Upper lobe of left lung (tissue), 6 donors: Measurements from ENCODE around the gene AFF1. TPM values are rescaled to one million over a fixed set of nuclear protein-coding genes. Genes with fewer than 3 reads are reported as not detected.

Experiments
- ATAC-seq, 2 donors: fragments of 200-7000 bp; cut with Tn5 transposase; one replicate each; pipeline ENCODE4 v1.9.1; 2022; ENCODE audit warnings: mild to moderate bottlenecking in 2 of 2, moderate library complexity in 2 of 2; ENCODE audit not compliant: low FRiP score in 2 of 2
- DNase-seq, 2 donors: peaks; one replicate each; pipeline ENCODE4 v3.0.0-alpha.2; 2019 to 2020
- H3K27ac ChIP-seq, 4 donors: fragments of 200-600 bp; sonication (generic); one replicate each; pipeline ENCODE4 v1.5.1; 2016 to 2019
- H3K27me3 ChIP-seq, 4 donors: fragments of 200-600 bp; sonication (generic); one replicate each; pipeline ENCODE4 v1.5.1; 2017 to 2019
- H3K36me3 ChIP-seq, 4 donors: fragments of 200-600 bp; sonication (generic); one replicate each; pipeline ENCODE4 v1.5.1; 2016 to 2019
- H3K4me1 ChIP-seq, 4 donors: fragments of 200-600 bp; sonication (generic); one replicate each; pipeline ENCODE4 v1.5.1; 2018 to 2019
- H3K4me3 ChIP-seq, 4 donors: fragments of 200-600 bp; sonication (generic); one replicate each; pipeline ENCODE4 v1.5.1; 2017 to 2019; ENCODE audit warnings: mild to moderate bottlenecking in 2 of 4, moderate library complexity in 1 of 4
- H3K9me3 ChIP-seq, 4 donors: fragments of 200-600 bp; sonication (generic); one replicate each; pipeline ENCODE4 v1.5.1; 2018 to 2019
- EP300 ChIP-seq, 4 donors: sonication (generic); formaldehyde crosslinking; IDR thresholded peaks; one replicate each; pipeline ENCODE4 v1.5.1; 2017; ENCODE audit warnings: antibody characterized with exemption in 4 of 4, control low read depth in 2 of 4
- POLR2A ChIP-seq, 4 donors: fragments of 450-650 bp; IDR thresholded peaks; one replicate each; pipeline ENCODE4 v1.5.1; 2016 to 2017; ENCODE audit warnings: antibody characterized with exemption in 4 of 4, mild to moderate bottlenecking in 2 of 4
- POLR2AphosphoS5 ChIP-seq, 2 donors: sonication (generic); formaldehyde crosslinking; IDR thresholded peaks; one replicate each; pipeline ENCODE4 v1.5.1; 2017; ENCODE audit warnings: antibody characterized with exemption in 2 of 2
- WGBS, 2 donors: methylation state at CpG; one replicate each; pipeline ENCODE4 v1.1.5; 2017 to 2018; 5-methylcytosine and 5-hydroxymethylcytosine counted together
- total RNA-seq, 6 donors: library from RNA; depleted of rRNA in 4 of 6; stranded (reverse); fragments of >200 nt in 4 of 6; gene quantifications; one replicate each; pipeline versions ENCODE4 v1.1.0 to v1.2.1, GENCODE V29; 2016 to 2021
- TF ChIP-seq, protein P1 (sequence below), 6 experiments: fragments of 450-650 bp in 4 of 6; fragments of 200-600 bp in 2 of 6; sonication (generic) in 2 of 6; IDR thresholded peaks; one replicate each; pipeline ENCODE4 v1.5.1; 2016 to 2019; ENCODE audit warnings: antibody characterized with exemption in 6 of 6
- donor health status: DM: no; HTN: no; CAD: no; lungs with moderate emphysema.
- donor health status: DM: no; HTN: yes; CAD: no; lungs with severe emphysema.

AFF1 gene
- total RNA-seq, 6 donors from 2014 or later, result 45.5 to 124 (median 83.9) TPM

DNA sequence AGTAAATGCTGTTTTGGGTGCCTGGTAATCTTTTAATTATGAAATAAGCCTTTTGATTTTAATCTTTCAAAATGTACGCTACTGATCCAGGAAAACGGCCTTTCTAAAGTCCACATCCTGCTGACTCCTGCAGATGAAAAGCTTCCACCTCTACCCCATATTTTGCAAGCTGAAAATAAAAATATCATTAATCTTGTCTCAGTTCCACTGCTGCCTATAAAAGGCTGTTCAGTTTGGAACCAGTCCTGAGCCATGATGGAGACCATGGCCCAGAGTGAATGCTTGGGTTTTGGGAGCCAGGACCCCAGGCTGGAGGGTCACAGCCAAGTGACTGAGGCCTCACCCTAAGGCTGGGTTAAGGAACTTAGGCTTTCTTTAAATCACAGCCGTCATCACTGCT is 110.8 kb downstream of the AFF1 start:
- ATAC-seq (no peak), DNase-seq (no peak)
- H3K4me3 ChIP-seq, result no peak overlapping the region
- H3K27me3 ChIP-seq, result no peaks in the 10 kb centered on the region
- 30 to 34% methylated on average over 3 of the region's 3 CpGs for WGBS, 2 donors
- H3K27ac ChIP-seq, result peak overlapping the region; percentile 56 to 79 (median 70)
- peaks cover 45 to 63% (median 51%) of the 10 kb centered on the region in 4 donors for H3K4me1 ChIP-seq
- no peaks in the 10 kb centered on the region for H3K9me3 ChIP-seq
- TF ChIP-seq POLR2A (IDR thresholded peaks at IDR 0.05) (no peak), POLR2AphosphoS5 (IDR thresholded peaks at IDR 0.05) (no peak), EP300 (IDR thresholded peaks at IDR 0.05) (no peak)
- TF ChIP-seq, protein P1, sequence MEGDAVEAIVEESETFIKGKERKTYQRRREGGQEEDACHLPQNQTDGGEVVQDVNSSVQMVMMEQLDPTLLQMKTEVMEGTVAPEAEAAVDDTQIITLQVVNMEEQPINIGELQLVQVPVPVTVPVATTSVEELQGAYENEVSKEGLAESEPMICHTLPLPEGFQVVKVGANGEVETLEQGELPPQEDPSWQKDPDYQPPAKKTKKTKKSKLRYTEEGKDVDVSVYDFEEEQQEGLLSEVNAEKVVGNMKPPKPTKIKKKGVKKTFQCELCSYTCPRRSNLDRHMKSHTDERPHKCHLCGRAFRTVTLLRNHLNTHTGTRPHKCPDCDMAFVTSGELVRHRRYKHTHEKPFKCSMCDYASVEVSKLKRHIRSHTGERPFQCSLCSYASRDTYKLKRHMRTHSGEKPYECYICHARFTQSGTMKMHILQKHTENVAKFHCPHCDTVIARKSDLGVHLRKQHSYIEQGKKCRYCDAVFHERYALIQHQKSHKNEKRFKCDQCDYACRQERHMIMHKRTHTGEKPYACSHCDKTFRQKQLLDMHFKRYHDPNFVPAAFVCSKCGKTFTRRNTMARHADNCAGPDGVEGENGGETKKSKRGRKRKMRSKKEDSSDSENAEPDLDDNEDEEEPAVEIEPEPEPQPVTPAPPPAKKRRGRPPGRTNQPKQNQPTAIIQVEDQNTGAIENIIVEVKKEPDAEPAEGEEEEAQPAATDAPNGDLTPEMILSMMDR (IDR thresholded peaks at IDR 0.05), result no peak
- peaks cover 6 to 22% (median 11%) of the 10 kb centered on the region in 4 donors for H3K36me3 ChIP-seq

DNA sequence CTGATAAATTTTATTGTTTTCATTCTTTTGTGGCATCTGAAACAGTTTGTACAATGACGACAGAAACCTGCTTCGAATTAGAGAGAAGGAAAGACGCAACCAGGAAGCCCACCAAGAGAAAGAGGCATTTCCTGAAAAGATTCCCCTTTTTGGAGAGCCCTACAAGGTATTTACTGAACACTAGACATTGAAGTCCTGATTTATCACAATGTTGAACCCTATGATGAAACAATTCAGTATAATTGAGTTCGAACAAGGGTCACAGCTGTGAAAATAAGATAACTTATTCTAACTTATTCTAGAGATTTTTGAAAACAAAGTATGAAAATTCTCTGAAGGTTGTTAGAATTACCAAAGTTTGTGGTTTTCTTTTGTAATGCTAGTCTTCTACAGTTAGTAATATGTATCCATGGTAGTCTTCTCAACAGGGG is 111.3 kb downstream of the AFF1 start:
- H3K4me3 ChIP-seq, result no peak overlapping the region
- WGBS, 2 donors, result 24 to 44% methylated on average over 4 of the region's 4 CpGs
- no peaks in the 10 kb centered on the region for H3K9me3 ChIP-seq
- no peak for DNase-seq
- peaks cover 49 to 65% (median 51%) of the 10 kb centered on the region in 4 donors for H3K4me1 ChIP-seq
- H3K27me3 ChIP-seq, result no peaks in the 10 kb centered on the region
- ATAC-seq, result no peak
- H3K36me3 ChIP-seq, result peaks cover 6 to 22% (median 11%) of the 10 kb centered on the region in 4 donors
- peak overlapping the region; percentile 56 to 79 (median 70) for H3K27ac ChIP-seq
- TF ChIP-seq POLR2A (IDR thresholded peaks at IDR 0.05) (no peak), EP300 (IDR thresholded peaks at IDR 0.05) (no peak), POLR2AphosphoS5 (IDR thresholded peaks at IDR 0.05) (no peak)
- TF ChIP-seq, protein P1 (IDR thresholded peaks at IDR 0.05), result no peak

DNA sequence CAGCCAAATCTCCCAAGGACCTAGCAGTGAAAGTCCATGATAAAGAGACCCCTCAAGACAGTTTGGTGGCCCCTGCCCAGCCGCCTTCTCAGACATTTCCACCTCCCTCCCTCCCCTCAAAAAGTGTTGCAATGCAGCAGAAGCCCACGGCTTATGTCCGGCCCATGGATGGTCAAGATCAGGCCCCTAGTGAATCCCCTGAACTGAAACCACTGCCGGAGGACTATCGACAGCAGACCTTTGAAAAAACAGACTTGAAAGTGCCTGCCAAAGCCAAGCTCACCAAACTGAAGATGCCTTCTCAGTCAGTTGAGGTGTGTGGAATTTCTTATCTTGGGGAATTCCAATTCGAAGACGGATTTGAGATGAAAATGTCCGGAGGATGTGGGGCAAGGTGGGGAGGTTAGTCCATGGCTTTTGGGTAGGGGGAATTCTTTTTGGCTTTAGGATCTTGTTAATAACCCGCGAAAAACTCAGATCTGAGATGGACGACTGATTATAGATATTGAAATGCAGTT is 112.5 kb downstream of the AFF1 start:
- no peak for DNase-seq
- ATAC-seq, result no peak
- Histone ChIP-seq H3K4me3 (no peak overlapping the region), H3K9me3 (no peaks in the 10 kb centered on the region), H3K36me3 (peaks cover 6 to 25% (median 11%) of the 10 kb centered on the region in 4 donors), H3K4me1 (peaks cover 47 to 60% (median 50%) of the 10 kb centered on the region in 4 donors), H3K27me3 (no peaks in the 10 kb centered on the region), H3K27ac (peak overlapping the region in 3 of 4 donors; percentile 5 to 79 (median 77))
- whole genome bisulfite sequencing, 2 donors, result 95% methylated on average over 10 to 11 of the region's 11 CpGs
- TF ChIP-seq EP300 (IDR thresholded peaks at IDR 0.05) (no peak), POLR2AphosphoS5 (IDR thresholded peaks at IDR 0.05) (no peak), POLR2A (IDR thresholded peaks at IDR 0.05) (no peak)

DNA sequence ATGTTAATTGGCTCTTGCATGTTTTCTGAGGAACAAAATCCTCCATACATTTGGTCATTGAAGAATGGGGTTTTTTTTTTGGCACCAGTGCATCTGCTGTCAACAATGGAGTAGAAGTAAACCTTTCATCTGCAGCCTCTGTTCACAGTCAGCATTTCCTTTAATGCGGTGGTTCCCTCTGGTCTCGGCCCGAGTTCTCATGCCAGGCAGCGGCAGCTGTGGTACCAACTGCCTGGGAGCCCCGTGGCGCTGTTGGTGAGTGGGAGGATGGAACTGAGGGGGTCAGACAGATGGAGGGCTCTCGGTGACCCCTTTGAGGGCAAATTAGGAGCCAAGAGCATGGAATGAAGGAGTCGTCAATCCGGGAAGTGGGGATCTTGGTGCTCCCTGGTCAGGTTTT is 114.7 kb downstream of the AFF1 start:
- H3K27me3 ChIP-seq, result no peaks in the 10 kb centered on the region
- no peak for ATAC-seq
- no peaks in the 10 kb centered on the region for H3K9me3 ChIP-seq
- H3K4me3 ChIP-seq, result no peak overlapping the region
- WGBS, 2 donors, result 71 to 73% methylated on average over 9 of the region's 9 CpGs
- TF ChIP-seq, protein P1 (IDR thresholded peaks at IDR 0.05), result no peak
- TF ChIP-seq EP300 (IDR thresholded peaks at IDR 0.05), result no peak
- TF ChIP-seq POLR2AphosphoS5 (IDR thresholded peaks at IDR 0.05), result no peak
- TF ChIP-seq POLR2A (IDR thresholded peaks at IDR 0.05), result no peak
- peaks cover 6 to 25% (median 11%) of the 10 kb centered on the region in 4 donors for H3K36me3 ChIP-seq
- H3K4me1 ChIP-seq, result peaks cover 45 to 60% (median 50%) of the 10 kb centered on the region in 4 donors
- peak in 1 of 2 donors; percentile 33 for DNase-seq
- peak overlapping the region in 1 of 4 donors; percentile 35 for H3K27ac ChIP-seq

DNA sequence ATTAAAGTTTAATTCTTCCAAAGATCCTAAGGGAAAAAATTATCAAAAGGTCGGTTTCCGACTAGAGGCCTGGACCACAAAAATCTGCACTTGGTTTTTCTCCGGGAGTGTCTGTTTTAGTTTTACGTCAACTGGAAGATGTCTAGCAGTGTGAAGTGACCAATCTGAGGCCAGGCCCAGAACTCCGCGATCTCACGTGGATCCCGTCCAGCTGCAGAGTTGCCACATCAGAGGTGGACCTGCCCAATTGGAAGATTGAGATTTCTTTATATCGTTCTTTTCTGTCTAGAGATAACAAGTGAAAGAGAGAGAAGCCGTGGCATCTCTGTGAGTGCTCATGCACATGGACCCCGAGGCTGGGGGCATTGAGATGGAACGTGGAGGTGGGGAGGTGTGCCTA is 115.8 kb downstream of the AFF1 start:
- WGBS, 2 donors, result 91 to 95% methylated on average over 12 of the region's 12 CpGs
- Histone ChIP-seq H3K36me3 (peaks cover 6 to 25% (median 11%) of the 10 kb centered on the region in 4 donors), H3K27me3 (no peaks in the 10 kb centered on the region), H3K27ac (peak overlapping the region in 1 of 4 donors; percentile 32), H3K4me3 (no peak overlapping the region), H3K9me3 (no peaks in the 10 kb centered on the region), H3K4me1 (peaks cover 45 to 60% (median 50%) of the 10 kb centered on the region in 4 donors)
- TF ChIP-seq, protein P1 (IDR thresholded peaks at IDR 0.05), result no peak
- TF ChIP-seq POLR2AphosphoS5 (IDR thresholded peaks at IDR 0.05) (no peak), POLR2A (IDR thresholded peaks at IDR 0.05) (no peak), EP300 (IDR thresholded peaks at IDR 0.05) (no peak)
- DNase-seq (no peak), ATAC-seq (peak in 1 of 2 donors; percentile 61)
